Mesenchymal stem cell (in vitro differentiated cells and primary cell): ENCODE measurements around the gene RTRAF.

Experiments
- DNase-seq: peaks from one replicate; pipeline ENCODE4 v3.0.0-alpha.2; 2013
- H2AFZ ChIP-seq: one replicate; pipeline ENCODE4 v1.6.1; 2013; ENCODE audit warnings: low read depth, mild to moderate bottlenecking, control low read depth, inconsistent platforms, low read length, moderate library complexity
- H2AK5ac ChIP-seq: 2 replicates; pipeline ENCODE4 v1.6.1; 2013; ENCODE audit warnings: low read length, moderate library complexity, mild to moderate bottlenecking, inconsistent platforms; ENCODE audit not compliant: severe bottlenecking
- H2BK120ac ChIP-seq: one replicate; pipeline ENCODE4 v1.6.1; 2013; ENCODE audit warnings: low read depth, mild to moderate bottlenecking, inconsistent platforms, low read length, moderate library complexity
- H2BK12ac ChIP-seq, 2 experiments: one replicate each; pipeline ENCODE4 v1.6.1; 2013; ENCODE audit warnings: inconsistent platforms in 2 of 2, low read length in 2 of 2, mild to moderate bottlenecking in 2 of 2, moderate library complexity in 2 of 2, control low read depth in 1 of 2
- H2BK15ac ChIP-seq: one replicate; pipeline ENCODE4 v1.6.1; 2013; ENCODE audit warnings: mild to moderate bottlenecking, low read depth, inconsistent platforms; ENCODE audit not compliant: poor library complexity, severe bottlenecking
- H2BK5ac ChIP-seq: 2 replicates; pipeline ENCODE4 v1.6.1; 2013; ENCODE audit warnings: low read depth, mild to moderate bottlenecking, low read length, control low read depth, inconsistent platforms; ENCODE audit not compliant: poor library complexity, severe bottlenecking
- H3K14ac ChIP-seq, 2 experiments: one replicate each; pipeline ENCODE4 v1.6.1; 2013; ENCODE audit warnings: inconsistent platforms in 2 of 2, low read length in 2 of 2, control low read depth in 1 of 2, mild to moderate bottlenecking in 1 of 2, moderate library complexity in 1 of 2
- H3K18ac ChIP-seq, 2 experiments: one replicate each; pipeline ENCODE4 v1.6.1; 2013; ENCODE audit warnings: inconsistent platforms in 2 of 2, low read length in 2 of 2, control low read depth in 1 of 2, low read depth in 1 of 2, mild to moderate bottlenecking in 1 of 2
- H3K23ac ChIP-seq, 2 experiments: one replicate each; pipeline ENCODE4 v1.6.1; 2013; ENCODE audit warnings: inconsistent platforms in 2 of 2, low read length in 2 of 2, mild to moderate bottlenecking in 2 of 2, moderate library complexity in 2 of 2, control low read depth in 1 of 2
- H3K27ac ChIP-seq: 2 replicates; pipeline ENCODE4 v1.5.1; 2013; ENCODE audit warnings: mild to moderate bottlenecking, moderate library complexity, low read length, control low read depth, inconsistent platforms; ENCODE audit not compliant: poor library complexity, severe bottlenecking
- H3K27me3 ChIP-seq, 2 experiments: 2 replicates each; pipeline versions ENCODE4 v1.6.1 to v1.7.0; 2013; ENCODE audit warnings: low read length in 2 of 2, mild to moderate bottlenecking in 2 of 2, moderate library complexity in 2 of 2, control low read depth in 1 of 2, inconsistent platforms in 1 of 2; ENCODE audit not compliant: control insufficient read depth in 1 of 2, insufficient read depth in 1 of 2
- H3K36me3 ChIP-seq, 2 experiments: 2 replicates each; pipeline versions ENCODE4 v1.6.1 to v1.7.0; 2013; ENCODE audit warnings: low read length in 2 of 2, control low read depth in 1 of 2, inconsistent platforms in 1 of 2, low read depth in 1 of 2, mild to moderate bottlenecking in 1 of 2; ENCODE audit not compliant: insufficient read depth in 2 of 2, control insufficient read depth in 1 of 2
- H3K4ac ChIP-seq, 2 experiments: one replicate each; pipeline ENCODE4 v1.6.1; 2013; ENCODE audit warnings: inconsistent platforms in 2 of 2, low read length in 2 of 2, mild to moderate bottlenecking in 2 of 2, moderate library complexity in 2 of 2, control low read depth in 1 of 2, low read depth in 1 of 2
- H3K4me1 ChIP-seq: 2 replicates; pipeline ENCODE4 v1.6.1; 2013; ENCODE audit warnings: low read depth, low read length, control low read depth; ENCODE audit not compliant: control insufficient read depth, insufficient read depth
- H3K4me2 ChIP-seq: 2 replicates; pipeline ENCODE4 v1.6.1; 2013; ENCODE audit warnings: low read length, mild to moderate bottlenecking, inconsistent platforms; ENCODE audit not compliant: poor library complexity, severe bottlenecking
- H3K4me3 ChIP-seq, 2 experiments: 2 replicates each; pipeline versions ENCODE4 v1.5.1 to v1.7.0; 2013; ENCODE audit warnings: low read length in 2 of 2, mild to moderate bottlenecking in 2 of 2, control low read depth in 1 of 2, low read depth in 1 of 2; ENCODE audit not compliant: insufficient read depth in 1 of 2
- H3K79me1 ChIP-seq: replicated peaks from 2 replicates; pipeline ENCODE4 v1.6.1; 2013; ENCODE audit warnings: mild to moderate bottlenecking, control low read depth, low read length, inconsistent platforms; ENCODE audit not compliant: poor library complexity, severe bottlenecking
- H3K9ac ChIP-seq: 2 replicates; pipeline ENCODE4 v1.7.0; 2013; ENCODE audit warnings: mild to moderate bottlenecking, low read length, moderate library complexity
- H3K9me3 ChIP-seq: 2 replicates; pipeline ENCODE4 v1.7.0; 2013; ENCODE audit warnings: mild to moderate bottlenecking, low read length; ENCODE audit not compliant: control insufficient read depth
- H4K8ac ChIP-seq: one replicate; pipeline ENCODE4 v1.6.1; 2013; ENCODE audit warnings: inconsistent platforms, mild to moderate bottlenecking, low read length, moderate library complexity
- H4K91ac ChIP-seq: one replicate; pipeline ENCODE4 v1.6.1; 2013; ENCODE audit warnings: mild to moderate bottlenecking, low read length, inconsistent platforms
- WGBS: methylation state at CpG from one replicate; pipeline ENCODE4 v1.1.7; 2013; ENCODE audit warnings: mixed read lengths; 5-methylcytosine and 5-hydroxymethylcytosine counted together

Gene RTRAF

DNA sequence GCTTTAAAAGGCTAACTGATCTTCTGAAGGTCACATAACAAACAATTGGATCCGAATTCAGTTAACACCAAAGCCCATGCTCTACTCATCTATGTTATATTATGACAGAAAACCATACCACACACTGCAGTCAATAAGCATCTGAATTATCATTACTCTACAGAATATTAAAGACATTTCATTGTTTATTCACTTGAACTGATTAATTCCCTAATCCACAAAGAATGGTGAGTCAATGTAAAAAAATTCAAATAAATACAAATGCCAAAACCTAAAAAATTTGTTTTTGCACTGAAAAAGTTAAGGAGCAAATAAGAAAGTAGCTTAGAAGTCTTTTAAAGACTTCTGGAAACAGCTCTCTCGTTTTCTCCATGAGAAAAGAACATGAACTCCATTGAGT lies 65.8 kb downstream of the RTRAF start:
- no peak overlapping the region for H2BK5ac ChIP-seq
- no peaks in the 10 kb centered on the region for H3K79me1 ChIP-seq
- no peak overlapping the region for H2AK5ac ChIP-seq
- H3K18ac ChIP-seq = no peak overlapping the region
- no peak for DNase-seq
- no peak overlapping the region for H2BK15ac ChIP-seq
- H3K4me3 ChIP-seq = no peak overlapping the region
- H2BK12ac ChIP-seq = no peak overlapping the region
- H3K36me3 ChIP-seq = peaks cover 0 to 15% of the 10 kb centered on the region in 2 experiments
- WGBS = 85% methylated on average over 1 of the region's 2 CpGs
- H2AFZ ChIP-seq = no peak overlapping the region
- no peak overlapping the region for H3K9ac ChIP-seq
- no peak overlapping the region for H3K27ac ChIP-seq
- H2BK120ac ChIP-seq = no peak overlapping the region
- peaks cover 0 to 43% of the 10 kb centered on the region in 2 experiments for H3K27me3 ChIP-seq
- peaks cover 4% of the 10 kb centered on the region for H3K4me1 ChIP-seq
- no peak overlapping the region for H3K23ac ChIP-seq
- no peak overlapping the region for H3K14ac ChIP-seq
- H3K4ac ChIP-seq = no peak overlapping the region
- no peak overlapping the region for H3K4me2 ChIP-seq
- no peak overlapping the region for H4K91ac ChIP-seq
- no peaks in the 10 kb centered on the region for H3K9me3 ChIP-seq
- no peak overlapping the region for H4K8ac ChIP-seq

DNA sequence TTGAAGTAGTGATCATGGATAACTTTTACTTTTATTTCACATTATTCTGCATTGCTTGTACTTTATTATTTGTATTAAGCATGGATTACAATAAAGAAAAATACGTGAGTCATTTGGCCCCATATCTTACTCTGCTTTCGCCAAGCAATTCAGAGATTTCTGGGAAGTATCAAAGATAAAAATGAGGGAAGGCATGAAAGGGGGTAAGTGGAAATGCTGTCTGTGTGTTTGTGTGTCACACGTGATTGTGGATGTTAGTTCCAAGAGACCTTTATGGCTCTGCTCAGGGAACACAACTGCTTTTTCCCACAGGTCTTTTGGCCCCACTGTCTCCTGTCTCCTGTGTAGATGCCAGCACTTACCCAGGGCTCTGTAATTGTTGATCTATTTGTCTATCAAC lies 69.0 kb downstream of the RTRAF start:
- no peak overlapping the region for H3K27ac ChIP-seq
- no peak overlapping the region for H3K14ac ChIP-seq
- H3K27me3 ChIP-seq = peaks cover 0 to 47% of the 10 kb centered on the region in 2 experiments
- DNase-seq = no peak
- 98% methylated on average over 3 of the region's 3 CpGs for WGBS
- no peak overlapping the region for H4K8ac ChIP-seq
- no peak overlapping the region for H2BK15ac ChIP-seq
- H2AK5ac ChIP-seq = no peak overlapping the region
- no peaks in the 10 kb centered on the region for H3K9me3 ChIP-seq
- H2AFZ ChIP-seq = no peak overlapping the region
- peaks cover 0 to 15% of the 10 kb centered on the region in 2 experiments for H3K36me3 ChIP-seq
- H3K4ac ChIP-seq = no peak overlapping the region
- no peaks in the 10 kb centered on the region for H3K79me1 ChIP-seq
- no peak overlapping the region for H2BK120ac ChIP-seq
- H3K4me2 ChIP-seq = no peak overlapping the region
- no peak overlapping the region for H3K18ac ChIP-seq
- no peak overlapping the region for H2BK5ac ChIP-seq
- no peak overlapping the region for H3K4me3 ChIP-seq
- H3K23ac ChIP-seq = no peak overlapping the region
- H4K91ac ChIP-seq = no peak overlapping the region
- H2BK12ac ChIP-seq = no peak overlapping the region
- H3K9ac ChIP-seq = no peak overlapping the region
- peaks cover 5% of the 10 kb centered on the region for H3K4me1 ChIP-seq

DNA sequence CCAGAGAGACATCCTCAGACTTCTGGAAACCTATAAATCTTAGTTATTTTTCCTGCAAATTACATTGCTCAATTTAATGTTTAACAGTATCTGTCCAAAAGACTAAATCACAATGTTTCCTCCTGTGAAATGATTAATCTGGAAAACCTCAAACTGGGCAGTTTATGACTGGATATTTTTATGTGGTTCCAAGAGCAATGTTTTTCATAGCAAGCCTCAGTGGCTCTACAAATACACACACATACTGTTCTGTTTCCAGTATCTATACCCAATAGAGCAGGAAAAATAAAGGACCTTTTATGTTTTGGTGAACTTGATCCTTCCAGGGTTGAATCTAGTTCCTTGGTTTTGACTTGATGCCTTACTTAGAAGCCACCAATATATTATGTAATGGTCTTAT lies 70.3 kb downstream of the RTRAF start:
- no peaks in the 10 kb centered on the region for H3K9me3 ChIP-seq
- peaks cover 0 to 48% of the 10 kb centered on the region in 2 experiments for H3K27me3 ChIP-seq
- H2AK5ac ChIP-seq = no peak overlapping the region
- no peak overlapping the region for H3K4ac ChIP-seq
- H3K36me3 ChIP-seq = peaks cover 0 to 7% of the 10 kb centered on the region in 2 experiments
- H2AFZ ChIP-seq = no peak overlapping the region
- no peak for DNase-seq
- H2BK120ac ChIP-seq = no peak overlapping the region
- no peak overlapping the region for H3K27ac ChIP-seq
- H3K18ac ChIP-seq = no peak overlapping the region
- H3K23ac ChIP-seq = no peak overlapping the region
- H3K4me3 ChIP-seq = peak overlapping the region in 1 of 2 experiments; percentile 50
- peak overlapping the region; percentile 54 for H3K9ac ChIP-seq
- H2BK5ac ChIP-seq = no peak overlapping the region
- H4K91ac ChIP-seq = no peak overlapping the region
- H3K79me1 ChIP-seq = no peaks in the 10 kb centered on the region
- H3K4me2 ChIP-seq = no peak overlapping the region
- no peak overlapping the region for H4K8ac ChIP-seq
- H2BK12ac ChIP-seq = no peak overlapping the region
- H3K14ac ChIP-seq = no peak overlapping the region
- no peak overlapping the region for H2BK15ac ChIP-seq
- H3K4me1 ChIP-seq = peaks cover 5% of the 10 kb centered on the region

DNA sequence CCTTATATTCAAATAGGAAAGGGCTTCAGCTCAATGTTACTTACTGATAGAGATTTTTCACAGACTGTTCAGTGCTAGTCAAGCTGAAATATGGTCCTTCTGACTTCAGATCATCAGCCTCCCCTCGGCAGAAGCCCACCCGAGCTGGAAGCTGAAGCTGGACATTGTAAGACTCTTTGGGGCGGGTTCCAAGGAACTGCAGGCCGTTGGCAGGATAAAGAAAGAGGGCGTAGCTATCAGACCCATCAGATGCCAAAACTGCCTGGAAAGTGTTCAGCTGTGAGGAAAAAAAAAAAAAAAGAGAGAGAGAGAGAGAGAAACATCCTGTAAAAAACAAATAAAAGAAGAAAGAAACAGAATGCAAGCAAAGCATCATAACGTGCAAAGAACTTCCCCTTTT lies 70.7 kb downstream of the RTRAF start:
- peaks cover 0 to 7% of the 10 kb centered on the region in 2 experiments for H3K36me3 ChIP-seq
- no peak overlapping the region for H4K91ac ChIP-seq
- 87% methylated on average over 5 of the region's 6 CpGs for WGBS

More for the DNA sequence above, 70.7 kb downstream of the RTRAF start:
- Histone ChIP-seq H3K23ac (no peak overlapping the region), H3K27me3 (peaks cover 0 to 52% of the 10 kb centered on the region in 2 experiments), H2BK15ac (no peak overlapping the region), H3K14ac (no peak overlapping the region), H3K4me3 (peak overlapping the region in 1 of 2 experiments; percentile 50), H4K8ac (no peak overlapping the region), H3K18ac (no peak overlapping the region), H2AK5ac (no peak overlapping the region), H3K79me1 (no peaks in the 10 kb centered on the region), H2BK120ac (no peak overlapping the region), H2BK5ac (no peak overlapping the region), H3K27ac (no peak overlapping the region), H3K9ac (peak overlapping the region; percentile 54), H2AFZ (no peak overlapping the region), H3K4ac (no peak overlapping the region), H3K4me2 (no peak overlapping the region), H3K4me1 (peaks cover 5% of the 10 kb centered on the region), H2BK12ac (no peak overlapping the region), H3K9me3 (no peaks in the 10 kb centered on the region)
- no peak for DNase-seq
